ENCODE measurements around the gene BIRC7.

- TF ChIP-seq TAF1 (IDR thresholded peaks at IDR 0.05; ENCODE audit: borderline replicate concordance, low read depth, low read length) (no peak), POLR2A (IDR thresholded peaks at IDR 0.05; ENCODE audit: low read depth, low read length) (no peak), POLR2AphosphoS5 (IDR thresholded peaks at IDR 0.05; ENCODE audit: low read depth, low read length) (no peak)
Measured at GRCh38 chr20:63205896-63206295, 29.8 kb upstream of the BIRC7 start.
